ENCODE data around the gene LHX6. TPM values are rescaled to one million over a fixed set of nuclear protein-coding genes. Genes with fewer than 3 reads are reported as not detected.

LHX6 gene
- total RNA-seq, 1 donor from 2014 or later = 20.0 TPM

- DNase-seq = no peak
Measured at GRCh38 chr9:122190597-122191381, 38.0 kb downstream of the LHX6 start.

GRCh38 chr9:122188369-122188768 is 40.4 kb downstream of the LHX6 start:
- DNase-seq = no peak

GRCh38 chr9:122186777-122187470 is 41.8 kb downstream of the LHX6 start:
- no peak for DNase-seq

- no peak for DNase-seq
Measured at GRCh38 chr9:122186301-122186700, 42.5 kb downstream of the LHX6 start.

- DNase-seq = no peak
Measured at GRCh38 chr9:122184551-122184950, 44.2 kb downstream of the LHX6 start.

- DNase-seq = no peak
Measured at GRCh38 chr9:122183501-122183900, 45.3 kb downstream of the LHX6 start.

GRCh38 chr9:122180633-122181032 is 48.1 kb downstream of the LHX6 start:
- no peak for DNase-seq

GRCh38 chr9:122179690-122180074 is 49.1 kb downstream of the LHX6 start:
- no peak for DNase-seq

- no peak for DNase-seq
Measured at GRCh38 chr9:122179054-122179689, 49.6 kb downstream of the LHX6 start.

- no peak for DNase-seq
Measured at GRCh38 chr9:122176916-122177315, 51.8 kb downstream of the LHX6 start.

GRCh38 chr9:122173670-122174069 is 55.1 kb downstream of the LHX6 start:
- DNase-seq = no peak

- DNase-seq = no peak
Measured at GRCh38 chr9:122172131-122172530, 56.6 kb downstream of the LHX6 start.

GRCh38 chr9:122168356-122168755 is 60.4 kb downstream of the LHX6 start:
- no peak for DNase-seq

- DNase-seq = no peak
Measured at GRCh38 chr9:122164286-122164685, 64.5 kb downstream of the LHX6 start.

GRCh38 chr9:122162415-122162814 is 66.3 kb downstream of the LHX6 start:
- DNase-seq = no peak

- no peak for DNase-seq
Measured at GRCh38 chr9:122159925-122160246, 68.9 kb downstream of the LHX6 start.

- DNase-seq = peak; percentile 90
Measured at GRCh38 chr9:122159026-122159924, 69.5 kb downstream of the LHX6 start, which contains the start of the genes MORN5 and NDUFA8. Gene MORN5, plus strand, starts transcription at chr9:122159908. Its CDS starts 65 bp downstream, at chr9:122159973. Gene NDUFA8, minus strand, starts transcription at chr9:122159779. Its CDS starts 102 bp downstream, at chr9:122159677.

- DNase-seq = no peak
Measured at GRCh38 chr9:122158202-122158601, 70.6 kb downstream of the LHX6 start.

GRCh38 chr9:122155796-122156195 is 73.0 kb downstream of the LHX6 start:
- no peak for DNase-seq

Data from occipital lobe (tissue), 2 donors.